ENCODE results near the gene KRTAP10-8. TPM values are rescaled to one million over a fixed set of nuclear protein-coding genes. Genes with fewer than 3 reads are reported as not detected.

KRTAP10-8 gene
- total and polyA plus RNA-seq, 2 experiments from 2014 or later, result not detected

GRCh38 chr21:44636209-44637017 lies 24.5 kb downstream of the KRTAP10-8 start:
- H2AFZ ChIP-seq, result no peak overlapping the region
- 0 out of 2 replicates have a peak, but pooled peaks cover 6% of the 10 kb centered on the region for H3K36me3 ChIP-seq (ENCODE audit: insufficient read depth)
- DNase-seq (ENCODE audit: low spot score), result no peak
- no peak overlapping the region for H3K27ac ChIP-seq (ENCODE audit: low read depth)
- H3K4me3 ChIP-seq, result no peak overlapping the region
- no peak; the same call in 2 of the 3 replicates for ATAC-seq
- no peaks in the 10 kb centered on the region for H3F3A ChIP-seq (replicated peaks; ENCODE audit: low read depth)
- H3K9me2 ChIP-seq (ENCODE audit: insufficient read depth), result no peaks in the 10 kb centered on the region
- Mint-ChIP-seq H3K27me3 (ENCODE audit: insufficient read depth, low read depth, poor library complexity) (peaks cover 8% of the 10 kb centered on the region), H3K4me1 (peaks cover 3% of the 10 kb centered on the region; the same call in 2 of the 3 replicates), H3K9me3 (peaks cover 25% of the 10 kb centered on the region), H3K4me3 (no peak overlapping the region), H3K36me3 (ENCODE audit: low read depth) (peaks cover 3% of the 10 kb centered on the region), H3K27ac (no peak overlapping the region)
- H3K4me2 ChIP-seq, result no peak overlapping the region
- TF ChIP-seq CREB1 (CRISPR knock-in tag; IDR thresholded peaks at IDR 0.05; ENCODE audit: low read depth) (no peak), ZNF462 (CRISPR knock-in tag; IDR thresholded peaks at IDR 0.05) (no peak), ETS1 (IDR thresholded peaks at IDR 0.05) (no peak), CTCF (conservative IDR thresholded peaks at IDR 0.05; ENCODE audit: low read depth in 2 of 2) (no peak), POLR2AphosphoS5 (IDR thresholded peaks at IDR 0.05; ENCODE audit: low read depth) (no peak), STAT1 (IDR thresholded peaks at IDR 0.05; ENCODE audit: unreplicated experiment) (no peak), ZNF114 (CRISPR knock-in tag; IDR thresholded peaks at IDR 0.05) (no peak), EZH2phosphoT487 (IDR thresholded peaks at IDR 0.05; ENCODE audit: unreplicated experiment) (no peak), EZH2 (IDR thresholded peaks at IDR 0.05; ENCODE audit: low read depth, unreplicated experiment) (no peak), ZNF331 (CRISPR knock-in tag; IDR thresholded peaks at IDR 0.05; ENCODE audit: low read depth) (no peak), NANOG (IDR thresholded peaks at IDR 0.05; ENCODE audit: borderline replicate concordance) (no peak), REST (IDR thresholded peaks at IDR 0.05; ENCODE audit: unreplicated experiment) (no peak), JUNB (IDR thresholded peaks at IDR 0.05; ENCODE audit: unreplicated experiment) (no peak)
- H4K20me1 ChIP-seq (replicated peaks; ENCODE audit: insufficient read depth), result no peaks in the 10 kb centered on the region
- H3K79me2 ChIP-seq (replicated peaks; ENCODE audit: insufficient read depth), result no peaks in the 10 kb centered on the region
- no peaks in the 10 kb centered on the region for H3K4me1 ChIP-seq (ENCODE audit: insufficient read depth)
- no peaks in the 10 kb centered on the region for H3K27me3 ChIP-seq (ENCODE audit: insufficient read depth)
